Prostate gland (tissue), 2 donors: ENCODE data around the gene USP32.

Source experiments
- CTCF ChIP-seq, 4 experiments: fragments of 200-600 bp in 2 of 4; fragments of 450-650 bp in 2 of 4; sonication (generic) in 2 of 4; IDR thresholded peaks; 1 replicate in 3 of 4; 2 replicates in 1 of 4; pipeline ENCODE4 v1.5.1; 2016 to 2019; ENCODE audit warnings: antibody characterized with exemption in 4 of 4, mild to moderate bottlenecking in 2 of 4, moderate library complexity in 2 of 4
- POLR2A ChIP-seq: fragments of 450-650 bp; IDR thresholded peaks from one replicate; pipeline ENCODE4 v1.6.1; 2016; ENCODE audit warnings: antibody characterized with exemption, mild to moderate bottlenecking
- POLR2AphosphoS5 ChIP-seq: sonication (generic); formaldehyde crosslinking; IDR thresholded peaks from one replicate; pipeline ENCODE4 v1.6.1; 2017; ENCODE audit warnings: antibody characterized with exemption

- TF ChIP-seq CTCF (IDR thresholded peaks at IDR 0.05) (no peak), POLR2AphosphoS5 (peak; percentile 15), POLR2A (no peak)
Observed at GRCh38 chr17:60154616-60155426, 237.1 kb downstream of the USP32 start.
